SK-N-MC (cell line): Measurements from ENCODE around the gene NAA50.
A peak's percentile ranks its signal among the peaks of the same experiment; 100 is the strongest.

Experiments
- DNase-seq: peaks from one replicate; pipeline ENCODE4 v3.0.0-alpha.2; 2011; ENCODE audit warnings: low read depth, low spot score
- H3K27ac ChIP-seq: fragments of 200-600 bp; sonication (generic); 2 replicates; pipeline ENCODE4 v1.5.1; 2016; ENCODE audit warnings: mixed run types
- H3K36me3 ChIP-seq: fragments of 200-600 bp; sonication (generic); 2 replicates; pipeline ENCODE4 v1.6.1; 2017; ENCODE audit warnings: antibody characterized with exemption, low read length, mixed read lengths; ENCODE audit not compliant: insufficient read depth
- H3K4me3 ChIP-seq: fragments of 200-600 bp; sonication (generic); 2 replicates; pipeline ENCODE4 v1.5.1; 2016
- H3K9ac ChIP-seq: fragments of 200-600 bp; sonication (generic); 2 replicates; pipeline ENCODE4 v1.8.0; 2017; ENCODE audit warnings: mixed run types, mixed read lengths; ENCODE audit not compliant: insufficient read length
- H3K9me3 ChIP-seq: fragments of 200-600 bp; sonication (generic); 2 replicates; pipeline ENCODE4 v1.6.1; 2017; ENCODE audit warnings: low read depth, mild to moderate bottlenecking, antibody characterized with exemption, low read length, moderate library complexity, mixed read lengths
- EZH2 ChIP-seq: fragments of 200-600 bp; sonication (generic); IDR thresholded peaks from one replicate; pipeline ENCODE4 v1.6.1; 2017; ENCODE audit warnings: antibody characterized with exemption
- FOXP2 ChIP-seq: optimal IDR thresholded peaks from 2 replicates; pipeline ENCODE3; 2011; ENCODE audit warnings: mild to moderate bottlenecking, moderate library complexity; ENCODE audit not compliant: insufficient read depth; ENCODE audit errors: extremely low read length, control extremely low read depth
- POLR2AphosphoS5 ChIP-seq: IDR thresholded peaks from 2 replicates; pipeline ENCODE4 v1.6.1; 2012; ENCODE audit warnings: mild to moderate bottlenecking, low read depth, low read length, borderline replicate concordance

NAA50 gene

GRCh38 chr3:113707835-113708234, 38.2 kb downstream of the NAA50 start:
- no peak overlapping the region for H3K27ac ChIP-seq
- TF ChIP-seq FOXP2 (no peak), EZH2 (no peak), POLR2AphosphoS5 (no peak)
- H3K36me3 ChIP-seq: no peaks in the 10 kb centered on the region
- no peak for DNase-seq
- H3K4me3 ChIP-seq: no peak overlapping the region
- H3K9ac ChIP-seq: no peak overlapping the region
- H3K9me3 ChIP-seq: no peaks in the 10 kb centered on the region

DNA sequence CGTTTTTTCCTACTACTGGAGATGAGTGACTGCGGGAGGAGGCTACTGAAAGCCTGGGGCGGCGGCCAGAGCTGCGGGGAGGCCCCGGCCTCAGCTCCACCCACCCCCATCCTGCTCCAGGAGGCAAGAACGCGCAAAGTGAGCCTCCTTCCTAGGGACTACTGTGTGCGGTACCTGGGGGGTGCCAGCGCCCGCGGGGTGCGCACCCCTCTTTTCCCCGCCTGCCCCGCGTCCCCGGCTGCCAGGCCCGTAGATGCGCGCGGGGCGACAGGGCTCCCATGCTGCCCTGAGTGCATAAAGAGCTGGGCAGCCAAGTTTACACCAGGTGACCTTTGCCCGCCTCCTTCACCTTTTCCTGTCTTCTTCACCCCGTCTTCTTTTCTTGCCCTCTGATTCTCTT, 47.1 kb downstream of the NAA50 start:
- H3K9ac ChIP-seq: no peak overlapping the region
- H3K27ac ChIP-seq: no peak overlapping the region
- TF ChIP-seq FOXP2: no peak
- no peak for TF ChIP-seq POLR2AphosphoS5
- TF ChIP-seq EZH2: no peak
- DNase-seq: no peak
- H3K36me3 ChIP-seq: no peaks in the 10 kb centered on the region
- H3K9me3 ChIP-seq: no peaks in the 10 kb centered on the region
- no peak overlapping the region for H3K4me3 ChIP-seq

DNA sequence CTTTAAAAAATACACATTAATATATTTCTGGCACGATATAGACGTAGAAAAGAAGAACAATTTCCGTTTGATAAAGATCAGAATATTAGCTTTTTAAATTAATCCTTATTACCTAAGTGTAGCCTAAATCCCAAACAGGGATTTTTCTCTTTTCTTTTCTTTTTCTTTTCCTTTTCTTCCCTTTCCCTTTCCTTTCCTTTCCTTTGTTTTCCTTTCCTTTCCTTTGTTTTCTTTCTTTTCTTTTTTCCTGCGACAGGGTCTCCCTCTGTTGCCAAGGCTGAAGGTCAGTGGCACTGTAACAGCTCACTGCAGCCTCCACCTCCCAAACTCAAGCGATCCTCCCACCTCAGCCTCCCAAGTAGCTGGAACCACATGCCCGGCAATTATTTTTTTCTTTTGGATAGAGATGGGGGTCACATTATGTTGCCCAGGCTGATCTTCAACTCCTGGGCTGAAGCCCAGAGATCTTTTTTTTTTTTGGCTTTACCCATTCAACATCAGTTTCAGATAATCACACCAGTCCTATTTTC, 47.8 kb downstream of the NAA50 start:
- TF ChIP-seq FOXP2: no peak
- no peak for TF ChIP-seq EZH2
- no peak for TF ChIP-seq POLR2AphosphoS5
- no peak overlapping the region for H3K27ac ChIP-seq
- H3K4me3 ChIP-seq: peak overlapping the region; percentile 89
- peak overlapping the region; percentile 85 for H3K9ac ChIP-seq
- H3K9me3 ChIP-seq: no peaks in the 10 kb centered on the region
- no peaks in the 10 kb centered on the region for H3K36me3 ChIP-seq
- DNase-seq: no peak

- Histone ChIP-seq H3K27ac (no peak overlapping the region), H3K9me3 (no peaks in the 10 kb centered on the region), H3K4me3 (peak overlapping the region; percentile 89), H3K9ac (peak overlapping the region; percentile 85), H3K36me3 (no peaks in the 10 kb centered on the region)
- no peak for TF ChIP-seq EZH2
- no peak for TF ChIP-seq POLR2AphosphoS5
- DNase-seq: no peak
Measured at GRCh38 chr3:113697500-113698090, 48.5 kb downstream of the NAA50 start.

DNA sequence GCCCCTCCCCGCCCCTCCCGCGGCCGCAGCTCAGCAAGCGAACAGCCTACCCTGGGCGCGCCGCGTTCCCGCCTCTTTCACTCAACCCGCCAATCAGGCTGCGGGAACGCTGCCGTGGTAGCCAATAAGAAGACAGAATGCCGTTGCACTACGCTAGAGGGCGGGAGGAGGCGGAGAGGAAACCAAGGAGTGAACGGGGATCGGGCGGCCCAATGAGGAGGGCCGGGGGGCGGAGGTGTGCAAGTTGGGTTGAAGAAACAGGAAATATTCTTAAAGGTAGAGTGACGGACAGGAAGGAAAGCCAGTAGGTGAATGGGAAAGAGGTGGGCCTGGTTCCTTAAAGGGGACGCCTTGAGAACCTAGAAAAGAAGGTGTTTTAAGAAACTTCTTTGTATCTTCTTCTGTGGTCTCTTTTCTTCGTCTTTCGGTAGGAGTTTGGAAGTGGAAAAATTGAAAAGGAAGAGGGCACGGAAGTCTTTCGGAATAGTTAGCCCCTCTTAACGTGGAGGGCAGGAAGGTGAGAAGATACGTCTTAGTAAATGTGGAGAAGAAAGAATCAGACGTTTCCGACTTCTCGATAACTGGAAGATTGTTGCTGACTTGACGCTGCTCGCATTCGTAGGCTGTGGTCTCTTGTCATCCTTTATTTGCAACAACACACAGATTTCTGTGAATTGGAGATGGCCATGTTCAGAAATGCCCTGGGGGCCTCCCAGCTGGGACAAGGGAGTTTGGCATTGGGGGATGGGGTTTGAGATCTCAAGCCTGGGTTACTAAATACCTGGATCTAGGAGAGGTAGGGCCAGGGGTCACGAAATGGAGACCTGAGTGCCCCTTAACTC, 49.2 kb downstream of the NAA50 start:
- Histone ChIP-seq H3K27ac (no peak overlapping the region), H3K9me3 (no peaks in the 10 kb centered on the region), H3K9ac (peak overlapping the region; percentile 85), H3K36me3 (no peaks in the 10 kb centered on the region), H3K4me3 (peak overlapping the region; percentile 96)
- DNase-seq: peak; percentile 96
- TF ChIP-seq FOXP2 (no peak), POLR2AphosphoS5 (peak; percentile 38), EZH2 (no peak)

GRCh38 chr3:113695786-113696645, 50.0 kb downstream of the NAA50 start, which contains the start of gene USF3:
Gene USF3 (minus strand): TSS chr3:113696642. CDS start chr3:113674878, 21,764 bp downstream.
- no peak for TF ChIP-seq EZH2
- TF ChIP-seq FOXP2: no peak
- TF ChIP-seq POLR2AphosphoS5: peak; percentile 80
- no peaks in the 10 kb centered on the region for H3K36me3 ChIP-seq
- no peak for DNase-seq
- H3K9ac ChIP-seq: peak within 1 kb of the TSS; percentile 87
- H3K4me3 ChIP-seq: peak within 1 kb of the TSS; percentile 96
- H3K27ac ChIP-seq: peak within 1 kb of the TSS; percentile 63; the same call in 1 of the 2 replicates
- H3K9me3 ChIP-seq: no peaks in the 10 kb centered on the region

- peak overlapping the region; percentile 63; the same call in 1 of the 2 replicates for H3K27ac ChIP-seq
Measured at GRCh38 chr3:113695431-113695785, 50.6 kb downstream of the NAA50 start.

GRCh38 chr3:113690482-113690881, 55.6 kb downstream of the NAA50 start:
- no peak overlapping the region for H3K27ac ChIP-seq
- no peak for DNase-seq
- H3K9ac ChIP-seq: no peak overlapping the region
- no peaks in the 10 kb centered on the region for H3K9me3 ChIP-seq
- H3K4me3 ChIP-seq: no peak overlapping the region
- no peaks in the 10 kb centered on the region for H3K36me3 ChIP-seq
- no peak for TF ChIP-seq POLR2AphosphoS5
- no peak for TF ChIP-seq EZH2
- no peak for TF ChIP-seq FOXP2

More at GRCh38 chr3:113695431-113695785, 50.6 kb downstream of the NAA50 start:
- Histone ChIP-seq H3K9ac (peak overlapping the region; percentile 87), H3K4me3 (peak overlapping the region; percentile 96), H3K9me3 (no peaks in the 10 kb centered on the region), H3K36me3 (no peaks in the 10 kb centered on the region)
- TF ChIP-seq FOXP2 (no peak), EZH2 (no peak), POLR2AphosphoS5 (no peak)
- no peak for DNase-seq
